Activated naive CD4-positive, alpha-beta T cell treated with anti-CD3 and anti-CD28 coated beads, Interleukin-2, amount 50 U/mL, for 72 hours (primary cell): Measurements from ENCODE around the gene GAS6. TPM values are rescaled to one million over a fixed set of nuclear protein-coding genes. Genes with fewer than 3 reads are reported as not detected.
"Not testable (repeated sequence)": the region's sequence is repeated elsewhere in the genome, so short reads cannot be mapped to it uniquely, and the experiment has no call there.

Source experiments
- ATAC-seq, 2 donors: fragments of 150-1000 bp; cut with Tn5 transposase; 2 replicates each; pipeline ENCODE4 v1.10.0; 2021; ENCODE audit warnings: mild to moderate bottlenecking in 2 of 2, moderate library complexity in 2 of 2
- DNase-seq, 2 donors: peaks; one replicate each; pipeline ENCODE4 v3.0.0; 2021 to 2022; ENCODE audit warnings: low spot score in 2 of 2
- H3K27ac Mint-ChIP-seq, 2 donors: one replicate each; pipeline ENCODE4 v1.8.0; 2022; ENCODE audit warnings: mild to moderate bottlenecking in 2 of 2, mixed read lengths in 2 of 2
- H3K36me3 Mint-ChIP-seq, 2 donors: one replicate each; pipeline ENCODE4 v1.8.0; 2022; ENCODE audit warnings: mixed read lengths in 2 of 2
- H3K9me3 Mint-ChIP-seq, 2 donors: one replicate each; pipeline ENCODE4 v1.8.0; 2022; ENCODE audit warnings: mixed read lengths in 2 of 2
- total RNA-seq, 2 donors: library from RNA; stranded (reverse); gene quantifications; one replicate each; pipeline ENCODE4 v1.2.3, GENCODE V29; 2022

Gene GAS6
- 1 to 10 TPM in 1 of 2 donors, under 1 TPM in 1; 0.45 to 1.2 TPM for total RNA-seq

- no peak within 1 kb of the TSS for H3K27ac Mint-ChIP-seq
- DNase-seq (peak in 1 of 2 donors; percentile 54), ATAC-seq (peak; percentile 66 to 69)
- peaks cover 9% of the 10 kb centered on the region in 2 donors for H3K9me3 Mint-ChIP-seq
- H3K36me3 Mint-ChIP-seq = peaks cover 11% of the 10 kb centered on the region in 2 donors
Measured at GRCh38 chr13:113863524-113864272, at the start of gene GAS6. GAS6 (minus strand) TSS chr13:113864076; CDS start chr13:113863920, 156 bp downstream.

GRCh38 chr13:113913408-113913807, 49.5 kb upstream of the GAS6 start:
- not testable (repeated sequence) for DNase-seq, H3K27ac Mint-ChIP-seq, H3K9me3 Mint-ChIP-seq, H3K36me3 Mint-ChIP-seq
- ATAC-seq = peak in 1 of 2 donors; percentile 35

GRCh38 chr13:113912596-113912995, 48.7 kb upstream of the GAS6 start:
- H3K27ac Mint-ChIP-seq = no peak overlapping the region
- no peaks in the 10 kb centered on the region for H3K9me3 Mint-ChIP-seq
- no peak for ATAC-seq

GRCh38 chr13:113907635-113908617, 44.0 kb upstream of the GAS6 start:
- no peak for ATAC-seq
- no peak for DNase-seq
- Mint-ChIP-seq H3K9me3 (no peaks in the 10 kb centered on the region), H3K27ac (no peak overlapping the region), H3K36me3 (no peaks in the 10 kb centered on the region)

More at GRCh38 chr13:113912596-113912995, 48.7 kb upstream of the GAS6 start:
- no peak for DNase-seq
- no peaks in the 10 kb centered on the region for H3K36me3 Mint-ChIP-seq

GRCh38 chr13:113906571-113906970, 42.7 kb upstream of the GAS6 start:
- Mint-ChIP-seq H3K9me3 (no peaks in the 10 kb centered on the region), H3K36me3 (no peaks in the 10 kb centered on the region), H3K27ac (no peak overlapping the region)
- ATAC-seq (no peak), DNase-seq (no peak)

- Mint-ChIP-seq H3K9me3 (no peaks in the 10 kb centered on the region), H3K36me3 (no peaks in the 10 kb centered on the region), H3K27ac (no peak overlapping the region)
- ATAC-seq (no peak), DNase-seq (no peak)
Measured at GRCh38 chr13:113905942-113906341, 42.1 kb upstream of the GAS6 start.

- no peak for ATAC-seq
- DNase-seq = no peak
- Mint-ChIP-seq H3K36me3 (no peaks in the 10 kb centered on the region), H3K27ac (no peak overlapping the region), H3K9me3 (no peaks in the 10 kb centered on the region)
Measured at GRCh38 chr13:113905018-113905417, 41.1 kb upstream of the GAS6 start.

- peak in 1 of 2 donors; percentile 50 for DNase-seq
- ATAC-seq = peak in 1 of 2 donors; percentile 59
- H3K36me3 Mint-ChIP-seq = no peaks in the 10 kb centered on the region
- H3K9me3 Mint-ChIP-seq = no peaks in the 10 kb centered on the region
- no peak overlapping the region for H3K27ac Mint-ChIP-seq
Measured at GRCh38 chr13:113904411-113904810, 40.5 kb upstream of the GAS6 start.

- Mint-ChIP-seq H3K27ac (no peak overlapping the region), H3K9me3 (no peaks in the 10 kb centered on the region), H3K36me3 (no peaks in the 10 kb centered on the region)
- DNase-seq (peak in 1 of 2 donors; percentile 39), ATAC-seq (no peak)
Measured at GRCh38 chr13:113903912-113904311, 40.0 kb upstream of the GAS6 start.

- Mint-ChIP-seq H3K9me3 (no peaks in the 10 kb centered on the region), H3K36me3 (no peaks in the 10 kb centered on the region), H3K27ac (no peak overlapping the region)
- ATAC-seq (no peak), DNase-seq (no peak)
Measured at GRCh38 chr13:113902986-113903775, 39.3 kb upstream of the GAS6 start.

GRCh38 chr13:113902481-113902880, 38.6 kb upstream of the GAS6 start:
- Mint-ChIP-seq H3K9me3 (no peaks in the 10 kb centered on the region), H3K36me3 (no peaks in the 10 kb centered on the region), H3K27ac (no peak overlapping the region)
- ATAC-seq (no peak), DNase-seq (no peak)

GRCh38 chr13:113901642-113902041, 37.8 kb upstream of the GAS6 start:
- DNase-seq = no peak
- no peak overlapping the region for H3K27ac Mint-ChIP-seq

GRCh38 chr13:113901231-113901630, 37.4 kb upstream of the GAS6 start:
- no peak overlapping the region for H3K27ac Mint-ChIP-seq
- no peaks in the 10 kb centered on the region for H3K9me3 Mint-ChIP-seq
- no peaks in the 10 kb centered on the region for H3K36me3 Mint-ChIP-seq
- ATAC-seq = no peak
- DNase-seq = no peak

More at GRCh38 chr13:113901642-113902041, 37.8 kb upstream of the GAS6 start:
- Mint-ChIP-seq H3K9me3 (no peaks in the 10 kb centered on the region), H3K36me3 (no peaks in the 10 kb centered on the region)
- ATAC-seq = no peak

GRCh38 chr13:113900646-113901045, 36.8 kb upstream of the GAS6 start:
- Mint-ChIP-seq H3K27ac (no peak overlapping the region), H3K9me3 (no peaks in the 10 kb centered on the region), H3K36me3 (no peaks in the 10 kb centered on the region)
- ATAC-seq (no peak), DNase-seq (no peak)

GRCh38 chr13:113898391-113898790, 34.5 kb upstream of the GAS6 start:
- no peak overlapping the region for H3K27ac Mint-ChIP-seq
- no peak for DNase-seq
- H3K9me3 Mint-ChIP-seq = no peaks in the 10 kb centered on the region
- ATAC-seq = no peak
- H3K36me3 Mint-ChIP-seq = no peaks in the 10 kb centered on the region

GRCh38 chr13:113897966-113898365, 34.1 kb upstream of the GAS6 start:
- ATAC-seq (no peak), DNase-seq (no peak)
- Mint-ChIP-seq H3K9me3 (no peaks in the 10 kb centered on the region), H3K27ac (no peak overlapping the region), H3K36me3 (no peaks in the 10 kb centered on the region)
